Immature natural killer cell (primary cell): ENCODE results near the gene FCAMR. TPM values are rescaled to one million over a fixed set of nuclear protein-coding genes. Genes with fewer than 3 reads are reported as not detected.

Source experiments
- DNase-seq, 3 donors: peaks; one replicate each; pipeline ENCODE4 v3.0.0; 2022; ENCODE audit warnings: mixed read lengths in 1 of 3
- H3K27ac Mint-ChIP-seq, 6 donors: one replicate each; pipeline ENCODE4 v1.8.0; 2020; ENCODE audit warnings: mixed read lengths in 6 of 6, mild to moderate bottlenecking in 5 of 6, inconsistent platforms in 4 of 6, moderate library complexity in 3 of 6
- H3K27me3 Mint-ChIP-seq, 3 donors: one replicate each; pipeline ENCODE4 v1.8.0; 2020 to 2021; ENCODE audit warnings: low read depth in 3 of 3, mild to moderate bottlenecking in 3 of 3, mixed read lengths in 3 of 3, moderate library complexity in 3 of 3, inconsistent platforms in 1 of 3
- H3K36me3 Mint-ChIP-seq, 3 donors: one replicate each; pipeline ENCODE4 v1.8.0; 2020; ENCODE audit warnings: mixed read lengths in 3 of 3, inconsistent platforms in 2 of 3, mild to moderate bottlenecking in 2 of 3
- H3K4me1 Mint-ChIP-seq, 2 donors: one replicate each; pipeline ENCODE4 v1.8.0; 2020; ENCODE audit warnings: inconsistent platforms in 2 of 2, mild to moderate bottlenecking in 2 of 2, mixed read lengths in 2 of 2, moderate library complexity in 1 of 2
- H3K4me3 Mint-ChIP-seq, 5 donors: one replicate each; pipeline ENCODE4 v1.8.0; 2020; ENCODE audit warnings: mild to moderate bottlenecking in 5 of 5, mixed read lengths in 5 of 5, inconsistent platforms in 3 of 5, moderate library complexity in 3 of 5
- H3K9me3 Mint-ChIP-seq, 6 donors: one replicate each; pipeline ENCODE4 v1.8.0; 2020; ENCODE audit warnings: mild to moderate bottlenecking in 6 of 6, mixed read lengths in 6 of 6, inconsistent platforms in 4 of 6, moderate library complexity in 3 of 6
- polyA plus RNA-seq, 3 donors: library from polyadenylated mRNA; unstranded; fragments of 300-500 nt; fragmentation: Illumina TruSeq; gene quantifications; one replicate each; pipeline ENCODE4 v1.2.3, GENCODE V29; 2021

FCAMR gene
- polyA plus RNA-seq, 3 donors from 2014 or later: not detected

DNA sequence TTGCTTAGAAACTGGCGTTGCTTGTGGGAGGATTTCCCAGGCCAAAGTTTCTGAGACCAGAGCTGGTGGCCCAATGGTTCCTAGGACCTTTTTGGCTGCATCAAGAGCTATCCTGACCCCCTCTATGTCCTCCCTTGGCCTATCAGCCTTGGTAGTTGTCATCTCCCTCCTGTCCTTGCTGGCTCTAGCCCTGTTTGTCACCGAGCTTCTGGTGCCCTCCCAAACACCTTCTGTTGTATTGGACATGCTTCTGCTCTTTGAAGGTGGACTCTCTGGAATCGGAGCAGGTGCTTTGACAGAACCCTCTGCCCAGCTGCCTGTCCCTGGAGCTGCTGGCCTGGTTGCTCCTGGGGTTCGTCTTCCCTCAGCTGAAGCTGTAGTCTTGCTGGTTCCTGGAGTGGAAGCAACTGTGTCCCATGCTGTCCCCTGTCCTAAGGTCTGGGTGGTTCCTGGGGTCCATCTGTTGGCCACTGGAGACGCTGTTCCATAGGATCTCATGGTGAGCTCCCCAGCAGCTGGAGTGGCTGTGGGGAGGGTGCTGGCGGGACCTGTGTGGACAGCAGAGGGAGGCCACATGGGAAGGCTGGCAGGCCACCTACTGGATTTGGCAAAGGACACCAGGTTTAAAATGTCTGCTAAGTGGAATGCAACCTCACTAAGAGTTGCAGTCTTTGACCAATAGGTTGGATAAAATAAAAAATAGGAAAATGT is 9.4 kb downstream of the FCAMR start:
- Mint-ChIP-seq H3K4me3 (no peak overlapping the region), H3K4me1 (no peaks in the 10 kb centered on the region), H3K27me3 (peaks cover 0 to 6% (median 0%) of the 10 kb centered on the region in 3 donors), H3K9me3 (no peaks in the 10 kb centered on the region), H3K27ac (no peak overlapping the region), H3K36me3 (no peaks in the 10 kb centered on the region)
- no peak for DNase-seq

DNA sequence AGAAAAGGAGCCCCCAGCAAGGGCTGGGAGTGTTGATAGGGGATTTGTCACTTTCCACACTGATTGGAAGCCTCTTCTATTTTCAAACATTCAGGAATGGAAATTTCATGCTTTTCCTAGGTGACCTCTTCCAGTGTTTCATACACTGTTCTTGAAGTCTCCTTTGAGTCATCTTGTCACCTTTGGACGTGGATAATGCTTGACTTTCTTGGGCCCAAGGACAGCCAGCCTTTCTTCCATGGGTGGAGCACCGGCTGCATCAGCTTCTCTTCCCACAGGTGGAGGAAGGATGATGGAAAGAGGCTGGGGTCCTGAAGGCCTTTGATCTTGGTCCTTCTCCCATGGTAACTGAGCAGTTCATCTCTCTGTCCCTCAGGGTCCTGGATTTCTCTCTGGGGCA is 12.1 kb downstream of the FCAMR start:
- H3K9me3 Mint-ChIP-seq: no peaks in the 10 kb centered on the region
- peaks cover 2 to 6% (median 5%) of the 10 kb centered on the region in 3 donors for H3K27me3 Mint-ChIP-seq
- DNase-seq: no peak
- H3K4me3 Mint-ChIP-seq: no peak overlapping the region
- no peaks in the 10 kb centered on the region for H3K36me3 Mint-ChIP-seq
- no peaks in the 10 kb centered on the region for H3K4me1 Mint-ChIP-seq
- no peak overlapping the region for H3K27ac Mint-ChIP-seq

- no peak overlapping the region for H3K27ac Mint-ChIP-seq
- H3K36me3 Mint-ChIP-seq: no peaks in the 10 kb centered on the region
- H3K9me3 Mint-ChIP-seq: no peaks in the 10 kb centered on the region
- peaks cover 2 to 6% (median 5%) of the 10 kb centered on the region in 3 donors for H3K27me3 Mint-ChIP-seq
- H3K4me3 Mint-ChIP-seq: no peak overlapping the region
- no peaks in the 10 kb centered on the region for H3K4me1 Mint-ChIP-seq
- DNase-seq: no peak
Observed at GRCh38 chr1:206957639-206958038, 12.6 kb downstream of the FCAMR start.

GRCh38 chr1:206955476-206956451 is 14.5 kb downstream of the FCAMR start:
- Mint-ChIP-seq H3K27me3 (peaks cover 0 to 5% (median 2%) of the 10 kb centered on the region in 3 donors), H3K36me3 (no peaks in the 10 kb centered on the region), H3K9me3 (no peaks in the 10 kb centered on the region), H3K4me3 (no peak overlapping the region), H3K27ac (no peak overlapping the region), H3K4me1 (no peaks in the 10 kb centered on the region)
- DNase-seq: no peak

- H3K9me3 Mint-ChIP-seq: no peaks in the 10 kb centered on the region
- no peak overlapping the region for H3K4me3 Mint-ChIP-seq
- DNase-seq: no peak
- H3K27ac Mint-ChIP-seq: no peak overlapping the region
- no peaks in the 10 kb centered on the region for H3K4me1 Mint-ChIP-seq
- peaks cover 0 to 6% (median 2%) of the 10 kb centered on the region in 3 donors for H3K27me3 Mint-ChIP-seq
- no peaks in the 10 kb centered on the region for H3K36me3 Mint-ChIP-seq
Observed at GRCh38 chr1:206954459-206955342, 15.6 kb downstream of the FCAMR start.

DNA sequence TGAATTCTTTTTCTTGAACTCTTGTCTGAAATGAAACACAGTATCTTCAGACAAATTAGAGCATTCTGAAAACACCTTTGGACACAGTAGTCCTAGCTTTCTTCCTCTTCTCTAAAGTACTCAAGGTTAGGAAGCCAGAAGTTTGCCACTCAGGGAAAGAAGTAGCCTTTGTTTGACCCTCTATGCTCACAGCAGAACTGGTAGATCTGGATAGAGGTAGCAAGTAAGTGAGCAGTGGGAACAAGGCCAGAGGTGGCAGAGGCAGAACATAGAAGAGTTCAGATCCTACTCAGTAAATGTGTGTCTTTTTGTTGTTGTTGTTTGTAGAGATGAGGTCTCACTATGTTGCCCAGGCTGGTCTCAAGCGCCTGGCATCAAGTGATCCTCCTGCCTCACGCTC is 16.6 kb downstream of the FCAMR start:
- no peak overlapping the region for H3K4me3 Mint-ChIP-seq
- H3K27ac Mint-ChIP-seq: no peak overlapping the region
- H3K36me3 Mint-ChIP-seq: no peaks in the 10 kb centered on the region
- peaks cover 0 to 4% of the 10 kb centered on the region in 2 donors for H3K4me1 Mint-ChIP-seq
- peaks cover 0 to 8% (median 3%) of the 10 kb centered on the region in 3 donors for H3K27me3 Mint-ChIP-seq
- no peaks in the 10 kb centered on the region for H3K9me3 Mint-ChIP-seq
- DNase-seq: no peak

DNA sequence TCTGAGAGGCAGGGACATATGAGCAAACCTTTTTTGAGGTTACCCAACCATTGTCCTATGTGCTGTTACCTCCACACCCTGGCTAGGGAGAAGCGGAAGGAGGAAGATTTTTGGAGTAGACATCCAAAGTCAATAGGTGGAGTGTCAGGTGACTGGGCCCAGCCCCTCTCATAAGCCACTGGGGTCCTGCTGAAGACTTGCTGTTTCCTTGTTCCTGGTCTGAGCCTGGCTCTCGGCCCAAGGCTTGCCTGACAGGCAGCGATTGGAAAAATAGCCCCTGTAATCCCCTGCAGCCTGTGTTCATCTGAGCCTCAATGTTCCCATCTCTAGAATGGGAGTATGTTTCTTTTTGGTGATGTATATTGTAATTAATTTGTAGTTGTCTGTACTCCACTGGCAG is 17.1 kb downstream of the FCAMR start:
- H3K9me3 Mint-ChIP-seq: no peaks in the 10 kb centered on the region
- peaks cover 0 to 10% (median 3%) of the 10 kb centered on the region in 3 donors for H3K27me3 Mint-ChIP-seq
- peaks cover 0 to 7% of the 10 kb centered on the region in 2 donors for H3K4me1 Mint-ChIP-seq

GRCh38 chr1:206952171-206952570 is 18.1 kb downstream of the FCAMR start:
- no peaks in the 10 kb centered on the region for H3K9me3 Mint-ChIP-seq
- no peak overlapping the region for H3K4me3 Mint-ChIP-seq
- no peaks in the 10 kb centered on the region for H3K36me3 Mint-ChIP-seq
- peaks cover 0 to 10% (median 4%) of the 10 kb centered on the region in 3 donors for H3K27me3 Mint-ChIP-seq
- H3K27ac Mint-ChIP-seq: no peak overlapping the region
- DNase-seq: no peak
- peaks cover 6 to 16% of the 10 kb centered on the region in 2 donors for H3K4me1 Mint-ChIP-seq

More for the DNA sequence above, 17.1 kb downstream of the FCAMR start:
- Mint-ChIP-seq H3K27ac (no peak overlapping the region), H3K36me3 (no peaks in the 10 kb centered on the region), H3K4me3 (no peak overlapping the region)
- no peak for DNase-seq

- no peak overlapping the region for H3K4me3 Mint-ChIP-seq
Observed at GRCh38 chr1:206951318-206952100, 18.8 kb downstream of the FCAMR start.

DNA sequence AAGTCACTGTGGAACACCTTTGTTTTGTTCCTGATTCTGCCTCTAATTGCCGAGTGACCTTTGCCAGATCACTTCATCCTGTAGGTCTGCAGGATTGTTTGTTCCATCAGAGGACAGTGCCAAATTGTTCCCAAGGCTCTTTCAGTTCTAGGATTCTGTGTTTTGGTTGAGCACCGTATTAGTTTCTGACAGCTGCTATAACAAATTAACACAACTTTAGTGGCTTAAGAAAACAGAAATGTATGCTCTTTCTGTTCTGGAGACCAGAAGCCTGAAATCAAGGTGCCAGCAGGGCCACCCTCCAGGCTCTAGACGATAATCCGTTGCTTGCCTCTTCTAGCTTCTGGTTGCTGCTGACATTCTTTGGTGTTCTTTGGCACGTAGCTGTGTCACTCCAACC is 20.6 kb downstream of the FCAMR start:
- Mint-ChIP-seq H3K27me3 (peaks cover 2 to 12% (median 5%) of the 10 kb centered on the region in 3 donors), H3K4me1 (peaks cover 21 to 41% of the 10 kb centered on the region in 2 donors), H3K27ac (no peak overlapping the region), H3K36me3 (no peaks in the 10 kb centered on the region), H3K4me3 (no peak overlapping the region), H3K9me3 (no peaks in the 10 kb centered on the region)
- DNase-seq: no peak

More at GRCh38 chr1:206951318-206952100, 18.8 kb downstream of the FCAMR start:
- H3K36me3 Mint-ChIP-seq: no peaks in the 10 kb centered on the region
- DNase-seq: no peak
- peaks cover 0 to 10% (median 7%) of the 10 kb centered on the region in 3 donors for H3K27me3 Mint-ChIP-seq
- no peaks in the 10 kb centered on the region for H3K9me3 Mint-ChIP-seq
- no peak overlapping the region for H3K27ac Mint-ChIP-seq
- peaks cover 11 to 23% of the 10 kb centered on the region in 2 donors for H3K4me1 Mint-ChIP-seq

GRCh38 chr1:206949208-206949607 is 21.1 kb downstream of the FCAMR start:
- Mint-ChIP-seq H3K9me3 (no peaks in the 10 kb centered on the region), H3K27ac (no peak overlapping the region), H3K4me1 (peaks cover 24 to 46% of the 10 kb centered on the region in 2 donors)

DNA sequence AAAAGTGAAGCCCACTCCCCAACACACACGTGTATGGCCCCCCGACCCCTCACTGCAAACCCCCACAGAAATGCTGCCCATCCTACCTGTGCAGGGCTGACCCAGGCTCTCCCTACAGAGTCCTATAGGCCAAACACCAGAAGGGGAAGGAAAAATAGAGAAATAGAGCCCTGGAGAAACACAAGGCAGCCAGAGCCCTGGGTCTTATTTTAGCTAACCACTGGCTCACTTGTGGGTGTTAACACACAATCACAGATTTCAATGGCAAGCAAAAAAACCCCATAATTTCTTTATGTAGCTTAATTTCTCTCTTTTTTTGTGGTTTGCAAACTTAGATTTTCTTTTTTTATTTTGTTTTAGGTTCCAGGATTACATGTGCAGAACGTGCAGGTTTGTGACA is 23.0 kb downstream of the FCAMR start:
- H3K27ac Mint-ChIP-seq: no peak overlapping the region
- DNase-seq: no peak

More at GRCh38 chr1:206949208-206949607, 21.1 kb downstream of the FCAMR start:
- H3K36me3 Mint-ChIP-seq: no peaks in the 10 kb centered on the region
- DNase-seq: no peak
- H3K27me3 Mint-ChIP-seq: peaks cover 4 to 15% (median 5%) of the 10 kb centered on the region in 3 donors
- no peak overlapping the region for H3K4me3 Mint-ChIP-seq

More for the DNA sequence above, 23.0 kb downstream of the FCAMR start:
- peaks cover 6 to 20% (median 8%) of the 10 kb centered on the region in 3 donors for H3K27me3 Mint-ChIP-seq
- no peak overlapping the region for H3K4me3 Mint-ChIP-seq
- H3K9me3 Mint-ChIP-seq: no peaks in the 10 kb centered on the region
- no peaks in the 10 kb centered on the region for H3K36me3 Mint-ChIP-seq
- peaks cover 29 to 53% of the 10 kb centered on the region in 2 donors for H3K4me1 Mint-ChIP-seq
